GM18498 (cell line): Measurements from ENCODE around the gene UTF1.

Experiments
- ATAC-seq: cut with Tn5 transposase; IDR thresholded peaks from one replicate; pipeline ENCODE4 v1.9.1; 2021; ENCODE audit warnings: mild to moderate bottlenecking, moderate library complexity; ENCODE audit not compliant: unreplicated experiment

Gene UTF1

DNA sequence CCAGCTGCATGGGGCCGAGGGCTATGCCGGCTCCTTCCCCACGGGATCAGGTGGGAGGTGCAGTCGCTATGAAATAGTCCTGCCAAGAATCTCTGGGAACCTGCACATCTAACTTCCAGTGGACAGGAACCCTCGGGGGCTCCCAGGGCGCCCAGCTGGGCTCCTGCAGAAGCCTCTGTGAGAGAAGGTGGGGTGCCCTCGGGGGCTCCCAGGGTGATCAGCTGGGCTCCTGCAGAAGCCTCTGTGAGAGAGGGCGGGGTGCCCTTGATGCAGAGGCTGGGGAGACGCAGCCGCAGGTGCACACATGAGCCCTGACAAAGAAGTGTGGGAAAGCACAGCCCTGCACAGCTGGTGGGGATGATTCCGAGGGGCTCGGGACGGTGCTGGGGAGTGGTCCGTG is 13.6 kb downstream of the UTF1 start:
- no peak for ATAC-seq

DNA sequence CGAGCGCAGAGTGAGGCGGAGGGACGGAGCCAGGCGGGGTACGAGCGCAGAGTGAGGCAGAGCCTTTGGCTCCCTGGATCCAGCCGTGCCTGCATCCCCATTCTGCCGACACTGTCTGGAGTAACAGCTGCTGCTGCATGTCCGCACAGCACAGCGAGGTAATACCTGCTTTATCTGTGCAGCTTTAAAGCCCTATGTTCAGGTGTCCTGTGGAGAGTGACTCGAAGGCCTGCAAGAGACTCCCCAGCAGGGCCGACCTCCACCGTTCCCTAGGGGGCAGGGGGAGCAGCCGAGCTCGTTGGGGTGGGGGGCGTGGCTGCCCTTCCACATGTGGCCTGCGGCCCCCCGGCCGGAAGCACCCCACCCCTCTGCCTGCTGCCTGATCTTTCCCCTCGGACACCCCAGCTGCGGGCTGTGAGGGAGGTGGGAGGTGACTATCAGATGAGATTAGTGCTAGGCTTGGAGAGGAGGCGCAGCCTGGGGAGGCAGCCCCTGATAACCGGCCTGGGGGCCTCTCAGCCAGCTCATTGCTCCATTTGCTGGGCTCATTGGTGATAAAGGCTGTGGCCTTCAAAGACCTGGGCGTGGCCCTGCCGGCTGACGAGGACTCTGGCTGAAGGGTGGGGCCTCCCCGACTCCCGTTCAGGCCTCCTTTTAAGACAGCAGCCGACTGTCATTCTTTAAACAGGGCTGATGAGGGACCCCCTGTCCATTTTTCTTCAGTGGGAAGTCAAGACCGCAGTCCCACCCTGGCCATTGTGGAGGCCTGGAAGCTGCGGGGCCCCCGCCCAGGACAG is 15.6 kb downstream of the UTF1 start:
- no peak for ATAC-seq

DNA sequence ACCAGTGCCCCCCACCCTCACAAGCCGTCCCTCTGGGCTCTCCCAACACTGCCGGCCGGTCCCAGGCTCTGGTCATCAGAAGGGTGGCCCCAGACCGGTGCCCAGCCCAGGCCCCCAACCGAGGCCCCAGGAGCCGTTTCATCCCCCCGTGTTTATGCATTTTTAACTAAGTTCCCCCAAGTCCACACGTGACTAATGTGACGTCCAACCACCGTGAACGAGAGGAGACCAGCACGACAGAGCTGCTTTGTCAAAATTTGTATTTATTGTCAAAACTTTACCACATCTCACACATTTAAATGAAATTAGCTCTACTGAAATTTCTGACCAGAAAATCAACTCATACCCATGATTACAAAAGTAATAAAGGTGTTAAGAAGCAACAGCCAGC is 16.2 kb downstream of the UTF1 start:
- no peak for ATAC-seq

DNA sequence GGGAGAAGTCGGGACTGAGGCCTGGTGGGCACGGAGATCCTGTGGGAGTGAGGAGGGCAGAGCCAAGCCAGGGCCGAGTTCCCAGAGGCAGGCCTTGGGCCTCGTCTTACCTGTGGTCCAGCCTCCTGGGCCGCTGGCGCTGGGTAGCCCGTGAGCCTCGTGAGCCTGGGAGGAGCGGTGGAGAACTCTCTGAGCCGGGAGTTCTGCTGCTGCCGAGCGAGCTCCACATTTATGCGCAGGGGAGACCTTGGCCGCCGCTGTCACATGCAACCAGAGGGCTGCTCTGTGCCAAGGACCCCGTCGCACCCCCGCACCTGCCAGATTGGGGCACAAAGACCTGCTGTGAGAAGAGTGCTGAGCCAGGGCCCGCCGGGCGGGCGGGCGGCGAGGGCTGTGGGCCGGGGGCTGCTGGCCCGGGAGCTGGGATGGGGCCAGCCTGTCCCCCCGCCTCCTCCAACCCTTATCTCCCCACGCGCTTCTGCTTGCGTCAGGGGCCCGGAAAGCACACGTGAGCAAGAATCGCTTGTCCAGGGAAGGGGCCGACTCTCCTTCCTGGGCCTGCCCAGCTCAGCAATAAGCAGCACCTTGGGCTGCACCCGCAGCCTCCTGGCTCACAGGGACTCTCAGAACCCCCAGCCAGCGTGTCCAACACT is 17.8 kb downstream of the UTF1 start:
- ATAC-seq, result no peak

DNA sequence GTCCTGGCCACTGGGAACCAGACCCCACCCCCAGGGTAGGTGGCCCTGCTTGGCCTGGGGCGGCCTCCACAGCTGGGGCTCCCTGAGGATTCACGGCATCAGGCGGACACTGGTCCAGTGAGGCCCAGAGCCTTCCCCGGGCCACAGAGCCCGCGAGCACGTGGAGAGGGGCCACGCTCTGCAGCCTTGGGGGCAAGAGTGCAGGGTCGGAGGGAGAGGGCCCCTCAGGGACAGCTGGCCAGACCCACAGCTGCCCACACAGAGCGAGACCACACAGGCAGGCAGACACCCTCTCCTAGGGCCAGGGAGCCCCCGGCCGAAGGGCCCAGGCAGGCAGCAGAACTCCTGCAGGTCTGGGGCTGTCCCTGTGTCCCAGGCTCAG is 18.3 kb downstream of the UTF1 start:
- no peak for ATAC-seq

DNA sequence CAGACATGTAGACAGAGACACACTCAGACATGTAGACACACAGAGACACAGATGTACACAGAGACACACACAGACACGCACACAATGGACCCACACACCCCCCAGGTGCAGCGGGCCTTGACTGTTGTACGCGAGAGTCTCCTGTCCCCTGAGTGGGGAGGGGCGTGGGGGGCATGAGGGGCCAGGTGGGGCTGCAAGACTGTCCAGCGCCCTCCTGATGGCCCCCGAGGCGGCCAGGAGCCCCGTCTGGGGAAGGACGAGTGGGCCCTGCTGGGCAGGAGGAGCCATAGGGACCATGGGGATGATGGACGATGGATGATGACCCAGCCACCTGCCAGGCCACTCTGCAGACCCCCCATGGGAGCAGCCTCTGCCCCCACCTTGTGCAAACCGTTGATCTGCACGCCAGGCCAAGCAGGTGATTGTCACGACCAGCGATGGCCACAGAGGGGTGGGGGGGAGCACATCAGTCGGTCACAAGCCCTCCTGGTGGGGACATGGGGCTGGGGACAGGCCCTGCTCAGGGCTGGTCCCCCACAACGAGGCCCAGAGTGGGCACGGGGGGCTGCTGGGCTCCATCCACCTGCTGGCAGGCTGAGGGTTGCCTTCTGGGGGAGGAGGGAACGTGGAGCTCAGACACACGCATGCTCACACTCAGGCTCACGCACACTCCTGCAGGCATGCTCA is 19.2 kb downstream of the UTF1 start:
- no peak for ATAC-seq

DNA sequence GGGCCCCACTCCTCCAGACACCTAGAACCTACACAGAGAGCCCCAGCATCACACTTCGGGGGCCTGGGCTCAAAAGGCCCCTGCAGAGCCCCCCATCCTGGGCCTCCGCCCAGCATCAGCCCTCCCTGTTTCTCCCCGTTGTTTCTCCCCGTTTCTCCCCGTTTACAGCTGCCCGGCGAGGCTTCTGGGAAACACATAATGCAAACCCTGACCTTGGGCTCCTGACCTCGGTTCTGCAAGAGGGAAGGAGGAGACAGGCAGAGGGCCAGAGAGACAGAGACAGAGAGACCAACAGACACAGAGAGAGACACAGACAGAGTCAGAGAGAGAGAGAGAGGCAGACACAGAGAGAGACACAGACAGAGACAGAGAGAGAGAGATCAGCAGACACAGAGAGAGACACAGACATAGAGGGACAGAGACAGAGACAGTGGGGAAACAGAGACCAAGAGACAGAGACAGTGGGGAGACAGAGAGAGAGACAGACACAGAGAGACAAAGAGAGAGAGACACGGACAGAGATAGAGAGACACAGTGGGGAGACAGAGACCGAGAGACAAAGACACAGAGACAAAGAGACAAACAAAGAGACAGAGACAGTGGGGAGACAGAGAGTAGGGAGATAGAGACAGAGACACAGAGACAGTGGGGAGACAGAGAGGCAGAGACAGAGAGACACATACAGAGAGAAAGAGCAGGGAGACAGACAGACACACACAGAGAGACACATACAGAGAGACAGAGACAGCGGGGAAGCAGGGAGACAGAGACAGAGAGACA is 20.1 kb downstream of the UTF1 start:
- no peak for ATAC-seq

DNA sequence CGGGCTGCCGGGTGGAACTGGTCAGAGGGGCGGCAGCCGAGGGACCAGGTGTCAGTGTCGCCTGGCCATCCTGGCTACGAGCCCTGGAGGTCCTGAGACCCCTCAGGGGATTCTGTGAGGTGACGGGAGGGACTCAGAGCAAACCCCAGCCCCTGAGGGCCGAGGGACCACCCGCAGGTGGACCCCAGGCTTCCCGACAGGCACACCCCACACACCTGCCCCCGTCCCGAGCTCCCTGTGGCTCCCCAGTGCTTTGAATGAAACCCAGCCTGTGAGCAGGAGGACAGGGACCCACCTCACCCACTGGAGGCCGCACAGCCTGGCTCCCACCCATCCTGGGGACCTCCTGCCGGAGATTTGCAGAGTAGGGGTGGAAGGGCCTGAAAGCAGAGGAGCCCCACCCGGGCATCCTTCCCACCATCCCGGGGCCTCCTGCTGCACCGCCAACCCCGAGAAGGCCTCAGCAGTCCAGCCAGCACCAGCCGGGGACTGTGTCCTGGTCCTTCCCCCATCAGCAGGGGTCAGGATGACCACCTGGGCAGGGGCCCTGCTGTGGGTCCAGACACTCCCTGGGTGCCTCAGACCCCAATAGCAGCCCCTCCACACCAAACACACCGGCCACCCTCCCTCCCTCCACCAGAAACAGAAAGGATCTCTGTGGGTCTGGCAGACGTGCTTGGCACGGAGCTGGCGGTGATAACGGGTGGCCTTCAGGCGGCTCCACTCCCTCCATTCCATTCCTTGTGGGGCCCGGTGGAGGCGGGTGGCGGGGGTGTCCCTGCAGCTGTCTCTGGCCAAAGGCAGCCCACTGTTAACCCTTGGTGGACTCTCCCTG is 21.6 kb downstream of the UTF1 start:
- no peak for ATAC-seq

DNA sequence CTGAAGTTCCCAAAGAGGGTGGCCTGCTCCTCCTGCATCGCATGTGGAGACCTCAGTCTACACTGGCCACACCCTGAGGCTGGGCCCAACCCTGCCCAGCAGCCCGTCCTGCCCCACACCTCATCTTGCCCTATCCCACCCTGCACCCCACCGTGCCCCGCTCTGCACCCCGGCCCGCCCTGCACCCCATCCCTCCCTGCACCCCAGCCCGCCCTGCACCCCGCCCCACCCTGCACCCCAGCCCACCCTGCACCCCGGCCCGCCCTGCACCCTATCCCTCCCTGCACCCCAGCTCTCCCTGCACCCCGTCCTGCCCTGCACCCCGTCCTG is 22.2 kb downstream of the UTF1 start:
- no peak for ATAC-seq

DNA sequence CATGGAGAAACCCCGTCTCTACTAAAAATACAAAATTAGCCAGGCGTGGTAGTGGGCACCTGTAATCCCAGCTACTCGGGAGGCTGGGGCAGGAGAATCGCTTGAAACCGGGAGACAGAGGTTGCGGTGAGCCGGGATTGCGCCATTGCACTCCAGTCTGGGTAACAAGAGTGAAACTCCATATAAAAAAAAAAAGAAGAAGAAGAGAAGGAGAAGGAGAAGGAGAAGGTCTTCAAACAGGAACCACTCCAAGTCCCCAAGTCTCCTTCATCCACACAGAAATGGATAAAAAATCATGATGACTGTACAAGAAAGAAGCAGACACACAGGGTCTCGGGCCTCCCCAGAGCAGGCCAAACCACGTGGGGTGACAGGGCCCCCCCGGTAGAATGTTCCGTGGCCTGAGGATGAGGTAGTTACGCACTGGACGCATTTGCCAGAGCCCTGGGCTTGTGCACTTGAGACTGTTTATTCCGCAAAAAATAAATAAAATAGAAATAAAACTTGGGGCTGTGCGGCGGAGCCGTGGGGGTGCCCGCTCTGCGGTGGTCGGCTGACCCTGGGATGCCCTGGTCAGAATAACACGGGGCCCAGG is 23.4 kb downstream of the UTF1 start:
- no peak for ATAC-seq

DNA sequence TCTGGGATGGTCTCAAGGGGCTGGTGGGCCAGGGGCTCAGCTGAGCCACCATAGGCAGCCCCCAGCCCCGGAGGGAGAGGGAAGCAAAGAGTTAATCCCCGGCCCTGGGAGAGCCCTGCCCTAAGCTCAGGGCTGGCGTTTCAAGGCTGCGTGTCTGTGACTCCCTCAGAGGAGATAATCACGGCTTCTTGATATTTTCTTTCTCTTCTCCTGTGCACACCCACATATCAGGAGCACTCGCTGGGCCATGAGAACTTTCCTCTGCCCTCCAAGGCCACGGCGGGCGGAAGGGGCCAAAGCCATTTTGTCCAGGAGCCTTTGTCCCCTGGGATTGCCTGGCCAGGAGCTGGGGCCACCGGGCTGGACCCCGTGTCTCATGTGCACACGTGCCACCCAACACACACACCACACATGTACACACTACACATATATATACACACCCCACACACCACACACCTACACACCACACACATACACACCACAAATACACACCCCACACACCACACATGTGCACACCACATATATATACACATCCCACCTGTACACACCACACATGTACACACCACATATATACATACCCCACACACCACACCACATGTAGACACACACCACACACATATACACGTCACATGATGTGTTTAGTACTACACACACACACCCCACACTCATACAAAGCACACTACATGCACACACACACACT is 24.6 kb downstream of the UTF1 start:
- no peak for ATAC-seq

DNA sequence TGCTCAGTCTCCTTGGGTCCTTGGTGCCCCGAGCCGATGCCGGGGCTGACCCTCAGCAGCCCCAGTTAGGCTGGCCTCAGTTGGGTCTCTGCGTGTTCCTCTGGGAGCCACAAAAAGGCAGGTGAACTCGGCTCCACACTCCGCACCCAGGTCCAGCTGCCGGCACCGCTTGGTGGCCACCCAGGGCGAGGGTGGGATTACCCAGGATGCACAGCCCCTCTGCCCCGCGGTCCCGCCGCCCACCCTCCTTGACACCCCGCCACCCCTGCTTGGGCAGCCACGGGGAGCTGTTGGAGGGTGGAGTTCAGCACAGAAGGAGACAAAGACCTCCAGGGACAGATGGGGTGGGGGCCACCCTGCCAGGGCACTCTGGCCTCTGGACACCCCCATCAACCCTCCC is 25.3 kb downstream of the UTF1 start:
- no peak for ATAC-seq

DNA sequence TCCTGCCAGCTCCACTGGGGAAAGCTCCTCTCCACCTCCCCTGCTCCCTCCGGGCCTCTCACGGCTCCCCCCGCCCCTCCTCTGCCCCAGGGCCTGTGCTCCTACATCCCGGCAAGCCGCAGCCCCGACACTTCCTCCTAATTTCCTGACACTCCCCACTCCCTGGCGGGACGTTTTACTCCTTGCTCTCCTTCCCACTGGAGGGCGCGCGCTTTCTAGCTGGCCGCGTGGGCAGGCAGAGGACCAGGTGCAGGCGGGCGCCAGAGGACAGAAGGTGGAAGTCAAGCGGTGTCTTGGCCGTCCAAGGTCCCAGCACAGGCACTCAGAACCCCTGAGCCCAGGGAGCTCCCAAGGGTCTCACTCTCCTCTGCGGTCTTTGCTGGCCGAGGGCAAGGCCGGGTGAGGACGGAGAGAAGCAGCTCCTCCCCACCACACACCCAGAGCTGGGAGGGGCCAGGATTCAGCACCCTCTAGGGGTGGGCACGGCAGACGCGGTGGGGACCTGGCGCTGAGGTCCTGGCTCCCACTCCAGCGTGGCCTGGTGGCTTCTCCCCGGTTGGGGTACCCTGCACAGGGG is 27.6 kb downstream of the UTF1 start:
- ATAC-seq, result no peak

DNA sequence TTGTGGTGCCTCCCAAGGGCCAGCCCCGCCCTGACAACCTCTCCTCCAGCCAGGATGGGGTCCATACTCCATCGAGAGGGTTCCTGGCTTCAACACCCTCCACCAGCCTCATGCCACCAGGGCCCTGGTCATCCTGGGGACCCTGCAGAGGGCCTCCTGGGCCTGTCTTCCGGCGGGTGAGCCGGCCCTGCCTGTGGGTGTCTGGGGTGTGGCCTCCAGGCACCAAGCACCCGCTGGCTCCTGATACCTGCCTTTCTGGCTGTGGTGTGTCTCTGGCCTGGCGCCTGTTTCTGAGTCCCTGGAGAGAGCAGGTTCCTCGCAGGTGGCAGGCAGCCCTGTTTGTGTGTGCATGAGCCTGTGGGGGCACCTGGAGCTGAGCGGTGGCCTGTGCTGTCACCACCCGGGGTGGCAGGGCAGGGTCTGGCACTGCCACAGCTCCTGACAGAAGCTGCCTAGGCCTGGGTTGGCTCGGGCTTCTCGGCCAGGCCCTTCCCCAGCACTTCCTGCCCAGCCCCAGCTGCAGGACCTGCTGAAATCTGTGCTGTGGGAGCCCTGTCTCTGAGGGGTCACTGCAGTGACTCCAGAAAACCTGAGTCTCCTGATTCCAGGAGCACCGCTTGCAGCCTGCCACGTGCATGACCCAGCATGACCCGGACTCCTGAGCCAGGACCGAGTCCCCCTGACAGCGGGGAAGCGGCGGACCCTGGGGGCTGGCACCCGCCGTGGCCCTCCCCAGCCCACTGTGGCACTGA is 28.2 kb downstream of the UTF1 start:
- ATAC-seq, result no peak

DNA sequence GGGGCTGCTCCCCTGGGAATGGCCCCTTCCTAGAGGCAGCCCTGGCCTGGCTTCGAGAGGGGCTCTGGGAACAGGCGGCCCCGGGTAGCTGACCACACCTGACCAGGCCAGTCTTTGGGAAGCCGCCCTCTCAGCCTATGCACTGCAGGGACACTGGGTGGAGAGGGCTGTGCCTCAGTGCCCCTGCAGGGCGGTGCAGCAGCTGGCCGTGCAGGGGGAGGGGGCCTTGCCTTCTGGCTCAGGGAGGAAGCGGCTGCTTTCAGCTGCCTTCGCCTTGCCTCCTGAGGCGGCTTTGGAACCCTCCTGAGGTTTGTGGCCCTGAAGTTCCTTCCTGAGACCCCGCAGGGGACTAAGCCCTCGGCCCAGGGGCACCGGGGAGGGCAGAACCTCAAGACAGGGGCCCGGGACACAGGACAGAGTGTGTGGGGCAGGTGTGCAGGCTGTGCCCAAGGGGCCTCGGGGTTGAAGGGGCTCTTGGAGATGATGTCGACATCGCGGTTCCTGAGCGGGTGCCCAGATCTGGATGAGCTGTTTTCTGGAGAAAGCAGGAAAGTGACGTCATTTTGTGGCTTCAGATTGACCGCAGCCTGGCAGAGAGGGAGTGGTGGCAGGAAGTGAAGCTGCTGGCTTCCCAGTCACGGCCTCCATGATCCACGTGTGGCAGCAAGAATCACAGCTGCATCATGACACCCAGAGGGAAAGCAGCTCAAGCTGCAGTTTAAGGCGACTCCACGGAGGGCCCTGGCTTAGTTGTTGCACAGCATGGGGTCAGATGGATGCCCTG is 29.0 kb downstream of the UTF1 start:
- ATAC-seq, result no peak

DNA sequence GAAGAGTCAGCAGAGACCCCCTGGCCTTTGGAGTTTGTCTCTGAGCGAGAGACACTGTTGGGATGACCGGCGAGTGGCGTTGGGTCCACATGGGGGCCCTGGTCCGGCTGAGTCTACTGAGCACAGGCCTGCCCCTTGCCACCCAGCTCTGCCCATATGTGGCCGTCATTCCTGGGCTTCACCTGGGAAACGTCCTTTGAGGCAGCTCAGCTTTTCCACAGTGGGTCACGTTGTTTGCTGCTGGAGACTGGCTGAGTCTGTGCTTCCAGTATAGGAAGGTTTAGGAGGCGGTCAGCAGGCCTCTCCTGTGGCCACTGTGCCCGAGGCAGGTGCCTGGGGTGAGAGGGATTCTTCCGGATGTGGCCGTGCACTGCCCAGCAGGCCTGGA is 29.6 kb downstream of the UTF1 start:
- ATAC-seq, result no peak

DNA sequence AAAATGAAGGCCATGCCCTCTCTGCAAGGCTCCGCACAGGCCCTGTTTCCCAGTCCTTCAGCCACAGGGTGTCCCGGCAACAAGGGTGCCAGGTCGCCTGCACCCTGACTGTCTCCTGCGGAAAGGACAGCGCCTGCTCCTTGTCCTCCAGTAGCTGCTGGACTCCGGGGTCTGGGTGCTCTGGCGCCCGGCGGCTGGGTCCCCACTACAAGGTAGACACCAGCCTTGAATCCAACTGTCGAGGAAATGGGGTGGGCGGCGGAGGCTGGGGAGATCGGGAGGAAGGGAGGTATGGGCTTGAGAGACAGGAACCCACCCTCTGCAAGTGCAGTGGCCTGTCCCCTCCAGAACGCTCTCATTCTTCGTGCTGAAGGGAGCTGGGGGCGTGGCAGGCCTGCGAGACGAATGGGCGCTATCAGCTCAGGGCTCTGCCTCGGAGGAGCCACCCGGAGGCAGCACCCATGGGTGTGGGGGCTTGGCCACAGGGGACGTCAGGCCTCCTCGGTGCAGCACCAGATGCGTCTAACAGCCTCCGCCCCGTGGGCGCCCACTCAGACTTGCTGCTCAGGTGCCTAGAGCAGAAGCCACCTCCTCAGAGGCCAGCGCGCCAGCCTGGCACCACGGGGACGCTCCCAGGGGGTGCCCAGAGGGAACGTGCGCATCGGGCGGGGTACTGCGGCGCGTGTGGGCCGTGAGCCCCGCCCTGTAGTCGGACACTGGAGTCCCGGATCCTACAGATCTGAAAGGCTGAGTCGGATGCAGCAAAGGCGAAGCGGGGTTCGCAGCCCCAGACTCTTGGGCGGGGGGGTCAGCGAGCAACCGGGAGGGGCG is 31.1 kb downstream of the UTF1 start:
- ATAC-seq, result peak; percentile 51
